K562 (cell line): ENCODE data around the gene CARD10. TPM values are rescaled to one million over a fixed set of nuclear protein-coding genes. Genes with fewer than 3 reads are reported as not detected.
A peak's percentile ranks its signal among the peaks of the same experiment; 100 is the strongest.

ENCODE experiments used
- C11orf30 ChIP-seq: fragments of 450-650 bp; IDR thresholded peaks from 2 replicates; pipeline ENCODE4 v1.6.1; 2016; ENCODE audit warnings: low read depth, mild to moderate bottlenecking
- CBFB ChIP-seq: sonication (generic); formaldehyde crosslinking; IDR thresholded peaks from 2 replicates; pipeline ENCODE4 v1.4.0; 2020; ENCODE audit warnings: mild to moderate bottlenecking, missing genetic modification reagents
- CHD2 ChIP-seq: IDR thresholded peaks from 2 replicates; pipeline ENCODE4 v1.6.1; 2011; ENCODE audit warnings: low read depth, low read length
- CXXC5 ChIP-seq: fragments of 250-450 bp; sonication (Bioruptor Pico); IDR thresholded peaks from 2 replicates; pipeline ENCODE4 v1.8.0; 2022; ENCODE audit warnings: inconsistent platforms, mild to moderate bottlenecking, moderate library complexity
- DPF2 ChIP-seq: fragments of 450-650 bp; IDR thresholded peaks from 2 replicates; pipeline ENCODE4 v1.6.1; 2016
- EGR1 ChIP-seq: fragments of 450-650 bp; conservative IDR thresholded peaks from 2 replicates; pipeline ENCODE4 v1.6.1; 2017; ENCODE audit warnings: mild to moderate bottlenecking
- ETV1 ChIP-seq: fragments of 450-650 bp; conservative IDR thresholded peaks from 2 replicates; pipeline ENCODE4 v1.6.1; 2016; ENCODE audit warnings: missing genetic modification characterization, control low read depth, low read depth, missing compliant biosample characterization
- HNRNPLL ChIP-seq: fragments of 200-400 bp; formaldehyde crosslinking; IDR thresholded peaks from 2 replicates; pipeline ENCODE4 v1.6.1; 2017; ENCODE audit warnings: low read length, low read depth, mild to moderate bottlenecking; ENCODE audit not compliant: poor library complexity, severe bottlenecking
- KDM1A ChIP-seq, 2 experiments: fragments of 450-650 bp; IDR thresholded peaks; 2 replicates each; pipeline ENCODE4 v1.6.1; 2016; ENCODE audit warnings: mild to moderate bottlenecking in 2 of 2
- KLF13 ChIP-seq: fragments of 450-650 bp; IDR thresholded peaks from 2 replicates; pipeline ENCODE4 v1.6.1; 2016; ENCODE audit warnings: missing genetic modification characterization, low read depth, mild to moderate bottlenecking, missing compliant biosample characterization, moderate library complexity, borderline replicate concordance
- MEF2A ChIP-seq: IDR thresholded peaks from 2 replicates; pipeline ENCODE4 v1.6.1; 2011; ENCODE audit warnings: low read depth, mild to moderate bottlenecking, low read length, moderate library complexity; ENCODE audit not compliant: control insufficient read depth
- MEIS2 ChIP-seq: fragments of 450-650 bp; IDR thresholded peaks from 2 replicates; pipeline ENCODE4 v1.6.1; 2014; ENCODE audit warnings: mild to moderate bottlenecking; ENCODE audit not compliant: partially characterized antibody
- MTA3 ChIP-seq: fragments of 450-650 bp; formaldehyde crosslinking; IDR thresholded peaks from 2 replicates; pipeline ENCODE4 v1.6.1; 2017; ENCODE audit warnings: mild to moderate bottlenecking, borderline replicate concordance
- POLR2AphosphoS5 ChIP-seq: IDR thresholded peaks from 2 replicates; pipeline ENCODE4 v1.6.1; 2011; ENCODE audit warnings: mild to moderate bottlenecking, low read depth, low read length, moderate library complexity; ENCODE audit not compliant: control insufficient read depth, insufficient read depth
- PRMT5 ChIP-seq: sonication (generic); formaldehyde crosslinking; IDR thresholded peaks from 2 replicates; pipeline ENCODE4 v1.5.0; 2020; ENCODE audit warnings: missing genetic modification reagents
- RCOR1 ChIP-seq, 2 experiments: IDR thresholded peaks; 2 replicates each; pipeline ENCODE4 v1.6.1; 2012; ENCODE audit warnings: low read depth in 2 of 2, low read length in 2 of 2, borderline replicate concordance in 1 of 2, improper control_type of control experiment in 1 of 2
- SAFB ChIP-seq: fragments of 200-400 bp; formaldehyde crosslinking; IDR thresholded peaks from 2 replicates; pipeline ENCODE4 v1.6.1; 2017; ENCODE audit warnings: low read depth, low read length, borderline replicate concordance
- SRSF9 ChIP-seq: fragments of 200-400 bp; formaldehyde crosslinking; IDR thresholded peaks from 2 replicates; pipeline ENCODE4 v1.6.1; 2017; ENCODE audit warnings: low read depth, low read length, borderline replicate concordance
- TAF15 ChIP-seq: fragments of 200-400 bp; formaldehyde crosslinking; IDR thresholded peaks from 2 replicates; pipeline ENCODE4 v1.6.1; 2017; ENCODE audit warnings: mild to moderate bottlenecking, low read depth, low read length, moderate library complexity
- TARDBP ChIP-seq: fragments of 450-650 bp; IDR thresholded peaks from 2 replicates; pipeline ENCODE4 v1.6.1; 2016
- TCF7L2 ChIP-seq: fragments of 150-350 bp; IDR thresholded peaks from 2 replicates; pipeline ENCODE4 v1.6.1; 2016; ENCODE audit warnings: low read depth, mild to moderate bottlenecking, low read length, moderate library complexity
- ZNF134 ChIP-seq: fragments of 250-450 bp; sonication (Bioruptor Pico); conservative IDR thresholded peaks from 2 replicates; pipeline ENCODE4 v1.4.0; 2020
- ZNF75A ChIP-seq: fragments of 450-650 bp; formaldehyde crosslinking; IDR thresholded peaks from 2 replicates; pipeline ENCODE4 v1.4.0; 2020; ENCODE audit warnings: mild to moderate bottlenecking
- polyA plus RNA-seq, 8 experiments: library from polyadenylated mRNA; depleted of rRNA in 4 of 8; stranded (reverse) in 5 of 8; unstranded in 3 of 8; fragments of >200 nt; fragmentation: Nextera tagmentation in 2 of 8; fragmentation: Illumina TruSeq in 1 of 8; extraction: Ambion mirVana in 2 of 8; extraction: Trizol in 1 of 8; gene quantifications; 2 replicates each; pipeline versions ENCODE4 v1.2.1 to v1.2.3, GENCODE V29; 2011 to 2014; ENCODE audit warnings: inconsistent platforms in 1 of 8, missing spikeins in 1 of 8
- total RNA-seq, 7 experiments: library from RNA; depleted of rRNA in 6 of 7; stranded (reverse); fragments of >200 nt in 6 of 7; fragmentation: Illumina TruSeq in 2 of 7; extraction: Trizol in 2 of 7; gene quantifications; 2 replicates each; pipeline versions ENCODE4 v1.2.1 to v1.2.3, GENCODE V29; 2011 to 2021; ENCODE audit warnings: low replicate concordance in 1 of 7
- TF ChIP-seq, protein P1 (sequence below): fragments of 450-650 bp; conservative IDR thresholded peaks from 2 replicates; pipeline ENCODE4 v1.6.1; 2016; ENCODE audit warnings: missing genetic modification characterization, low read depth, mild to moderate bottlenecking, control low read depth, missing compliant biosample characterization
- TF ChIP-seq, protein P2 (sequence below): sonication (generic); formaldehyde crosslinking; IDR thresholded peaks from 2 replicates; pipeline ENCODE4 v1.8.0; 2023; ENCODE audit warnings: mild to moderate bottlenecking, missing genetic modification reagents

Gene CARD10
- total and polyA plus RNA-seq, 9 of the 15 experiments (the other 6 are each of a cell fraction or from before 2014, with no cell fraction given), result 0.13 to 5.8 (median 1.6) TPM

DNA sequence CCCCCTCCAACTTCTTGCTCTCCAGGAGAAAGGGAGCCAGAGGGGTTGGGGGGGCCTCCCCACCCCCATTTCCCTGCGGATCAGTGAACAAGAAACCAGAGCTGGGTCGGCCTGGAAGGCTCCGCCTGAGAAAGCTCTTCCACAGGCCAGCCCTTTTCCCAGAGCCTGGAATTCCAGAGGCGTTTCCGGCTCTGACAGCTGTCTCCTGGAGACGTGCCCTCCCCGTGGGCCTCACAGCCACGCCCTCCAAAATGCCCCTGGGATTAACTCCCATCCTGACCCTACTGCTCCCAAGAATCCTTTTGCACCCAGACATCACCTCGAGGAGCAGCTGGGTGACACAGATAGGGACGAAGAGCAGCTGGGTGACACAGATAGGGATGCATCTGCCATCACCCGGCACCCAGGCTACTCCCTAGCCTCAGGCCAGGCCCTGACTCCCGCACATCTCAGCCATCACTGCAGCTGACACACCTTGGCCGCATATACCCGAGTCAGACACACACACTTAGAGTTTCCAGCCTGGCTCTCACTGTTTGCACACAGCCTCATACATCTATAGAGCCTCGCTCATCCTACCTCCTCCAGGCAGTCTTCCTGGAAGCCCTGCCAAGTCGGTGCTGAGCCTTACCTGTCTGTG lies 33.4 kb upstream of the CARD10 start (continued):
- TF ChIP-seq HNRNPLL (no peak), RCOR1 (IDR thresholded peaks at IDR 0.05; ENCODE audit: borderline replicate concordance in 1 of 2, low read depth in 2 of 2, low read length in 2 of 2) (peak; percentile 90 to 97; a peak in 3 of 4 replicates), MTA3 (peak; percentile 71; the same call in 1 of the 2 replicates), MEIS2 (peak; percentile 99), ZNF75A (CRISPR knock-in tag) (no peak), SRSF9 (no peak), C11orf30 (no peak), ZNF134 (CRISPR knock-in tag) (no peak; the same call in 1 of the 2 replicates), TCF7L2 (no peak), SAFB (no peak), POLR2AphosphoS5 (peak; percentile 95), CBFB (CRISPR knock-in tag) (0 out of 2 replicates have a peak, but pooled peaks have one; percentile 49), KLF13 (tag) (0 out of 2 replicates have a peak, but pooled peaks have one; percentile 19), TAF15 (no peak), TARDBP (peak; percentile 92), CHD2 (no peak), PRMT5 (CRISPR knock-in tag) (no peak), DPF2 (peak; percentile 97), ETV1 (tag) (peak; percentile 47), EGR1 (0 out of 2 replicates have a peak, but pooled peaks have one; percentile 9), KDM1A (IDR thresholded peaks at IDR 0.05) (peak; percentile 95 to 97), MEF2A (0 out of 2 replicates have a peak, but pooled peaks have one; percentile 35), CXXC5 (CRISPR knock-in tag) (peak; percentile 92)
- TF ChIP-seq, protein P1, sequence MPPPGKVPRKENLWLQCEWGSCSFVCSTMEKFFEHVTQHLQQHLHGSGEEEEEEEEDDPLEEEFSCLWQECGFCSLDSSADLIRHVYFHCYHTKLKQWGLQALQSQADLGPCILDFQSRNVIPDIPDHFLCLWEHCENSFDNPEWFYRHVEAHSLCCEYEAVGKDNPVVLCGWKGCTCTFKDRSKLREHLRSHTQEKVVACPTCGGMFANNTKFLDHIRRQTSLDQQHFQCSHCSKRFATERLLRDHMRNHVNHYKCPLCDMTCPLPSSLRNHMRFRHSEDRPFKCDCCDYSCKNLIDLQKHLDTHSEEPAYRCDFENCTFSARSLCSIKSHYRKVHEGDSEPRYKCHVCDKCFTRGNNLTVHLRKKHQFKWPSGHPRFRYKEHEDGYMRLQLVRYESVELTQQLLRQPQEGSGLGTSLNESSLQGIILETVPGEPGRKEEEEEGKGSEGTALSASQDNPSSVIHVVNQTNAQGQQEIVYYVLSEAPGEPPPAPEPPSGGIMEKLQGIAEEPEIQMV (tag), result 0 out of 2 replicates have a peak, but pooled peaks have one; percentile 10
- TF ChIP-seq, protein P2, sequence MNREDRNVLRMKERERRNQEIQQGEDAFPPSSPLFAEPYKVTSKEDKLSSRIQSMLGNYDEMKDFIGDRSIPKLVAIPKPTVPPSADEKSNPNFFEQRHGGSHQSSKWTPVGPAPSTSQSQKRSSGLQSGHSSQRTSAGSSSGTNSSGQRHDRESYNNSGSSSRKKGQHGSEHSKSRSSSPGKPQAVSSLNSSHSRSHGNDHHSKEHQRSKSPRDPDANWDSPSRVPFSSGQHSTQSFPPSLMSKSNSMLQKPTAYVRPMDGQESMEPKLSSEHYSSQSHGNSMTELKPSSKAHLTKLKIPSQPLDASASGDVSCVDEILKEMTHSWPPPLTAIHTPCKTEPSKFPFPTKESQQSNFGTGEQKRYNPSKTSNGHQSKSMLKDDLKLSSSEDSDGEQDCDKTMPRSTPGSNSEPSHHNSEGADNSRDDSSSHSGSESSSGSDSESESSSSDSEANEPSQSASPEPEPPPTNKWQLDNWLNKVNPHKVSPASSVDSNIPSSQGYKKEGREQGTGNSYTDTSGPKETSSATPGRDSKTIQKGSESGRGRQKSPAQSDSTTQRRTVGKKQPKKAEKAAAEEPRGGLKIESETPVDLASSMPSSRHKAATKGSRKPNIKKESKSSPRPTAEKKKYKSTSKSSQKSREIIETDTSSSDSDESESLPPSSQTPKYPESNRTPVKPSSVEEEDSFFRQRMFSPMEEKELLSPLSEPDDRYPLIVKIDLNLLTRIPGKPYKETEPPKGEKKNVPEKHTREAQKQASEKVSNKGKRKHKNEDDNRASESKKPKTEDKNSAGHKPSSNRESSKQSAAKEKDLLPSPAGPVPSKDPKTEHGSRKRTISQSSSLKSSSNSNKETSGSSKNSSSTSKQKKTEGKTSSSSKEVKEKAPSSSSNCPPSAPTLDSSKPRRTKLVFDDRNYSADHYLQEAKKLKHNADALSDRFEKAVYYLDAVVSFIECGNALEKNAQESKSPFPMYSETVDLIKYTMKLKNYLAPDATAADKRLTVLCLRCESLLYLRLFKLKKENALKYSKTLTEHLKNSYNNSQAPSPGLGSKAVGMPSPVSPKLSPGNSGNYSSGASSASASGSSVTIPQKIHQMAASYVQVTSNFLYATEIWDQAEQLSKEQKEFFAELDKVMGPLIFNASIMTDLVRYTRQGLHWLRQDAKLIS (CRISPR knock-in tag), result no peak
